ENCODE results near the gene TERB1.

- TF ChIP-seq CTCF (IDR thresholded peaks at IDR 0.05 in 8 of 11, conservative IDR thresholded peaks at IDR 0.05 in 3 of 11) (no peak), POLR2A (IDR thresholded peaks at IDR 0.05) (no peak), POLR2AphosphoS5 (IDR thresholded peaks at IDR 0.05) (no peak)
Observed at GRCh38 chr16:66811043-66811442, 9.7 kb upstream of the TERB1 start.
